HG03520 (cell line): ENCODE measurements around the gene RAB1A.
"Not testable (repeated sequence)": the region's sequence is repeated elsewhere in the genome, so short reads cannot be mapped to it uniquely, and the experiment has no call there.

Experiments used
- ATAC-seq: cut with Tn5 transposase; IDR thresholded peaks from one replicate; pipeline ENCODE4 v1.9.1; 2021; ENCODE audit warnings: mild to moderate bottlenecking, moderate library complexity; ENCODE audit not compliant: unreplicated experiment

The RAB1A gene

GRCh38 chr2:65137197-65137775, 7.4 kb upstream of the RAB1A start:
- ATAC-seq, result no peak

- ATAC-seq, result no peak
Observed at GRCh38 chr2:65136253-65136652, 6.3 kb upstream of the RAB1A start.

- ATAC-seq, result no peak
Observed at GRCh38 chr2:65134158-65134557, 4.3 kb upstream of the RAB1A start.

GRCh38 chr2:65133626-65134025, 3.7 kb upstream of the RAB1A start:
- no peak for ATAC-seq

GRCh38 chr2:65132930-65133329, 3.0 kb upstream of the RAB1A start:
- ATAC-seq, result not testable (repeated sequence)

GRCh38 chr2:65130664-65131175, 814 bp upstream of the RAB1A start:
- ATAC-seq, result peak; percentile 16

- ATAC-seq, result peak; percentile 3
Observed at GRCh38 chr2:65129286-65129825, 550 bp downstream of the RAB1A start.

GRCh38 chr2:65128297-65129190, 1.4 kb downstream of the RAB1A start:
- ATAC-seq, result no peak

- ATAC-seq, result not testable (repeated sequence)
Observed at GRCh38 chr2:65125457-65125856, 4.4 kb downstream of the RAB1A start.

GRCh38 chr2:65122313-65122712, 7.6 kb downstream of the RAB1A start:
- ATAC-seq, result no peak

GRCh38 chr2:65120990-65121693, 8.8 kb downstream of the RAB1A start:
- no peak for ATAC-seq

- ATAC-seq, result no peak
Observed at GRCh38 chr2:65116645-65117044, 13.3 kb downstream of the RAB1A start.

GRCh38 chr2:65114921-65115320, 15.0 kb downstream of the RAB1A start:
- no peak for ATAC-seq

- no peak for ATAC-seq
Observed at GRCh38 chr2:65113816-65114215, 16.1 kb downstream of the RAB1A start.

GRCh38 chr2:65113229-65113628, 16.7 kb downstream of the RAB1A start:
- ATAC-seq, result no peak

GRCh38 chr2:65112633-65113032, 17.3 kb downstream of the RAB1A start:
- ATAC-seq, result no peak

- ATAC-seq, result no peak
Observed at GRCh38 chr2:65108780-65109179, 21.1 kb downstream of the RAB1A start.

- no peak for ATAC-seq
Observed at GRCh38 chr2:65107530-65107929, 22.4 kb downstream of the RAB1A start.

GRCh38 chr2:65103013-65103715, 26.7 kb downstream of the RAB1A start:
- ATAC-seq, result no peak

GRCh38 chr2:65101071-65101470, 28.8 kb downstream of the RAB1A start:
- ATAC-seq, result no peak

GRCh38 chr2:65098741-65099140, 31.2 kb downstream of the RAB1A start:
- no peak for ATAC-seq
